Smooth muscle cell (in vitro differentiated cells): ENCODE data around the gene C2CD4A. TPM values are rescaled to one million over a fixed set of nuclear protein-coding genes. Genes with fewer than 3 reads are reported as not detected.

Experiments used
- DNase-seq: peaks from one replicate; lab custom pipeline; 2025; ENCODE audit not compliant: unreplicated experiment; lab: John Stamatoyannopoulos, UW
- H2AFZ ChIP-seq: fragments of 200-600 bp; sonication (generic); 2 replicates; pipeline ENCODE4 v1.6.0; 2016; ENCODE audit warnings: antibody characterized with exemption, low read depth, mild to moderate bottlenecking
- H3F3A ChIP-seq: fragments of 200-600 bp; sonication (generic); 2 replicates; pipeline ENCODE4 v1.6.0; 2017; ENCODE audit warnings: antibody characterized with exemption, low read depth
- H3K27ac ChIP-seq: fragments of 200-600 bp; sonication (generic); 2 replicates; pipeline ENCODE4 v1.5.1; 2016; ENCODE audit warnings: low read depth, mild to moderate bottlenecking
- H3K27me3 ChIP-seq: fragments of 200-600 bp; sonication (generic); 2 replicates; pipeline ENCODE4 v1.6.1; 2016; ENCODE audit warnings: low read depth, mild to moderate bottlenecking
- H3K36me3 ChIP-seq: fragments of 200-600 bp; sonication (generic); 2 replicates; pipeline ENCODE4 v1.5.1; 2016; ENCODE audit warnings: low read depth
- H3K4me1 ChIP-seq: fragments of 200-600 bp; sonication (generic); 2 replicates; pipeline ENCODE4 v1.5.1; 2016; ENCODE audit warnings: low read depth
- H3K4me2 ChIP-seq: fragments of 200-600 bp; sonication (generic); 2 replicates; pipeline ENCODE4 v1.6.0; 2016; ENCODE audit warnings: mild to moderate bottlenecking
- H3K4me3 ChIP-seq: fragments of 200-600 bp; sonication (generic); 2 replicates; pipeline ENCODE4 v1.5.1; 2016; ENCODE audit warnings: mild to moderate bottlenecking
- H3K79me2 ChIP-seq: fragments of 200-600 bp; sonication (generic); 2 replicates; pipeline ENCODE4 v1.6.0; 2016; ENCODE audit warnings: low read depth, mild to moderate bottlenecking
- H3K9ac ChIP-seq: fragments of 200-600 bp; sonication (generic); 2 replicates; pipeline ENCODE4 v1.6.0; 2016; ENCODE audit warnings: low read depth
- H3K9me3 ChIP-seq: fragments of 200-600 bp; sonication (generic); replicated peaks from 2 replicates; pipeline ENCODE4 v1.5.1; 2016; ENCODE audit warnings: low read depth
- H4K20me1 ChIP-seq: fragments of 200-600 bp; sonication (generic); 2 replicates; pipeline ENCODE4 v1.6.0; 2016; ENCODE audit warnings: low read depth
- WGBS: methylation state at CpG from one replicate; pipeline ENCODE4 v1.1.7; 2016; ENCODE audit warnings: low lambda C conversion rate; 5-methylcytosine and 5-hydroxymethylcytosine counted together
- polyA plus RNA-seq: library from polyadenylated mRNA; unstranded; fragments of >200 nt; fragmentation: Nextera tagmentation; extraction: Ambion mirVana; gene quantifications from 2 replicates; pipeline ENCODE4 v1.2.1, GENCODE V29; 2016
- total RNA-seq: library from RNA; depleted of rRNA; stranded (reverse); fragments of >200 nt; gene quantifications from 2 replicates; pipeline ENCODE4 v1.2.3, GENCODE V29; 2014
- TF ChIP-seq, protein P1 (sequence below): fragments of 200-600 bp; sonication (generic); IDR thresholded peaks from 2 replicates; pipeline ENCODE4 v1.5.1; 2017; ENCODE audit warnings: borderline replicate concordance, mild to moderate bottlenecking, antibody characterized with exemption; ENCODE audit not compliant: insufficient read depth, poor library complexity, severe bottlenecking

C2CD4A gene
- total and polyA plus RNA-seq, 2 experiments from 2014 or later, result 0.13 to 0.35 TPM

DNA sequence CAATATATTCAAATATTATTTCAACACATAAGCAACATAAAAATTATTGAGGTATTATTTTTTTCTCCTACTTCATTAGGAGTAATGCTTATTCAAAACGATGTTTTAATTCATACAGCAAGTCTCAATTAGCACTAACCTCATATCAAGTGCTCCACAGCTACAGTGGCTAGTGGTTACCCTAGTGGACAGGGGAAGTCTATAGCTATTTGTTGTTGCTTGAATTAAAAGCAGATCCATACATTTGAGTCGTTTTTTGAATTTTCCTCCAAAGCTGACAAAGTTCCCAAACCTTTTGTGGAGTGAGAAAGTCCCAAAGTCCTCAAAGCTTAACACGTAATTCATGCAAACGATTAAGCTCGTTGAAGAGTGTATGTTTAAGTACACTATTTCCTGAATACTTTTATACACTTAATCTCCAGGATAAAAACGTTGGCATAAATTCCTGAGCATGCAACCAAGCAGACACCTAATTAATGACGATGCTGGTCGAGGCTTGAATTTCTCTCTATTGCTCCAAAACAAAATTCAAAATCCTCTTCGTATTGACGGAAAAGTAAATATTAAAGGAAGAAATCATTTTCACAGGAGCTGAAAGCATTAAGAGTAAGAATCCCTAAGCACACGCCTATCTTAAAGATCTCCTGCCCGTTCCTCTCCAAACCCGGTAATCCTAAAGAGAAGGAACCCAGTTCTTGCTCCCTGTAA, 7.5 kb upstream of the C2CD4A start:
- Histone ChIP-seq H3K4me3 (peak overlapping the region; percentile 80), H3K9me3 (no peaks in the 10 kb centered on the region), H3F3A (no peaks in the 10 kb centered on the region), H3K9ac (peak overlapping the region; percentile 53), H2AFZ (peak overlapping the region; percentile 95), H3K79me2 (peaks cover 17% of the 10 kb centered on the region), H3K4me2 (peak overlapping the region; percentile 98), H4K20me1 (peaks cover 23% of the 10 kb centered on the region), H3K4me1 (peaks cover 7% of the 10 kb centered on the region), H3K27ac (peak overlapping the region; percentile 1), H3K36me3 (no peaks in the 10 kb centered on the region), H3K27me3 (peaks cover 31% of the 10 kb centered on the region)
- WGBS, result 26% methylated on average over 13 of the region's 13 CpGs
- no peak for DNase-seq
- TF ChIP-seq, protein P1, sequence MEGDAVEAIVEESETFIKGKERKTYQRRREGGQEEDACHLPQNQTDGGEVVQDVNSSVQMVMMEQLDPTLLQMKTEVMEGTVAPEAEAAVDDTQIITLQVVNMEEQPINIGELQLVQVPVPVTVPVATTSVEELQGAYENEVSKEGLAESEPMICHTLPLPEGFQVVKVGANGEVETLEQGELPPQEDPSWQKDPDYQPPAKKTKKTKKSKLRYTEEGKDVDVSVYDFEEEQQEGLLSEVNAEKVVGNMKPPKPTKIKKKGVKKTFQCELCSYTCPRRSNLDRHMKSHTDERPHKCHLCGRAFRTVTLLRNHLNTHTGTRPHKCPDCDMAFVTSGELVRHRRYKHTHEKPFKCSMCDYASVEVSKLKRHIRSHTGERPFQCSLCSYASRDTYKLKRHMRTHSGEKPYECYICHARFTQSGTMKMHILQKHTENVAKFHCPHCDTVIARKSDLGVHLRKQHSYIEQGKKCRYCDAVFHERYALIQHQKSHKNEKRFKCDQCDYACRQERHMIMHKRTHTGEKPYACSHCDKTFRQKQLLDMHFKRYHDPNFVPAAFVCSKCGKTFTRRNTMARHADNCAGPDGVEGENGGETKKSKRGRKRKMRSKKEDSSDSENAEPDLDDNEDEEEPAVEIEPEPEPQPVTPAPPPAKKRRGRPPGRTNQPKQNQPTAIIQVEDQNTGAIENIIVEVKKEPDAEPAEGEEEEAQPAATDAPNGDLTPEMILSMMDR, result no peak

- Histone ChIP-seq H2AFZ (peak overlapping the region; percentile 95), H4K20me1 (peaks cover 18% of the 10 kb centered on the region), H3K4me1 (peaks cover 7% of the 10 kb centered on the region), H3K9me3 (no peaks in the 10 kb centered on the region), H3K4me3 (peak overlapping the region; percentile 80), H3F3A (no peaks in the 10 kb centered on the region), H3K27me3 (peaks cover 31% of the 10 kb centered on the region), H3K4me2 (peak overlapping the region; percentile 98), H3K79me2 (peaks cover 15% of the 10 kb centered on the region), H3K27ac (peak overlapping the region; percentile 1), H3K9ac (peak overlapping the region; percentile 53), H3K36me3 (no peaks in the 10 kb centered on the region)
- DNase-seq, result no peak
- TF ChIP-seq, protein P1, result no peak
- WGBS, result 3% methylated on average over 18 of the region's 19 CpGs
Measured at GRCh38 chr15:62059816-62060112, 7.0 kb upstream of the C2CD4A start.

DNA sequence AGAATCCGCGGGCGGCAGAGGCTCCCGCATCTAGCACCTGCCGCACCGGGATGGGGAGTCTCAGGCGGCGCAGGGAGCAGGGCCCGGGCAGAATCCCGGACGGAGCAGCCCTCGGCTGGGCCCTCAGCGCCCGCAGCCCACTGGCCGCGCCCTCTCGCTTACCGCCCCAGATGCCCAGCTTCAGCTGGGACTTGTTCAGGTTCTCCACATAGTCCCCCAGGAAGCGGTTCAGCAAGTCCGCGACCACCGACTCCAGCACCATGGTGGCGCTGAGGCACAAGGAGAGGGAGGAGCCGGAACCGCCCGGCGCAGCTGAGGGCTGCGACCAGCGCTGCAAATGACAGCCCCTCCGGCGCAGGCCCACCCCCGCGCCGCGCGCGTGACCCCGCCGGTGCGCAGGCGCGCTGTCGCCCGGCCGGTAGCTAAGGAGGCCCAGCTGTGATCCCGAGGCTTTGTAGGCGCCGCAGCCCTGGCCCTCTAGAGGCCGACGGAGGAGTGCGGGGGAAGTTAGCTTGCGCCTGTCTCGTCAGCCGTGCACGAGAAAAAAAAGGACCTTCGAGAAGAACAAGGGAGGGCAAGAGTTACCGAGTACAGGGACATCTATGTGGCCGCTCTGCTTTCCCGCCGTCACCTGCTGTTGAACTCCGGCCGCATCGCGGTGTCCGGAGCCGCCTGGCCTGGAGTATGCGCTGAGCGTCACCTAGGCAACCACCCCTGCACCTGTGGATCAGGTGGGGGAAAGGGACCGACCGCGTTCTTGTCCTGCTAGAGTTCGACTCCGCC, 6.5 kb upstream of the C2CD4A start, which contains the start of gene VPS13C:
VPS13C (minus strand) TSS at position 335 of the 783 bp plus-strand sequence; CDS start at position 262, 73 bp downstream.
- H2AFZ ChIP-seq, result peak within 1 kb of the TSS; percentile 95
- TF ChIP-seq, protein P1, result peak; percentile 54
- peak within 1 kb of the TSS; percentile 53 for H3K9ac ChIP-seq
- peak within 1 kb of the TSS; percentile 80 for H3K4me3 ChIP-seq
- peaks cover 15% of the 10 kb centered on the region for H3K79me2 ChIP-seq
- no peaks in the 10 kb centered on the region for H3F3A ChIP-seq
- H3K4me1 ChIP-seq, result peaks cover 7% of the 10 kb centered on the region
- H3K27ac ChIP-seq, result peak within 1 kb of the TSS; percentile 24
- whole genome bisulfite sequencing, result under 1% methylated on average over 51 of the region's 73 CpGs
- peaks cover 12% of the 10 kb centered on the region for H4K20me1 ChIP-seq
- peak; percentile 71 for DNase-seq
- H3K36me3 ChIP-seq, result no peaks in the 10 kb centered on the region
- H3K4me2 ChIP-seq, result peak within 1 kb of the TSS; percentile 98
- H3K27me3 ChIP-seq, result peaks cover 36% of the 10 kb centered on the region
- H3K9me3 ChIP-seq, result no peaks in the 10 kb centered on the region
